HFFc6 (cell line): ENCODE measurements around the gene FAM81B. TPM values are rescaled to one million over a fixed set of nuclear protein-coding genes. Genes with fewer than 3 reads are reported as not detected.
"Not testable (repeated sequence)": the region's sequence is repeated elsewhere in the genome, so short reads cannot be mapped to it uniquely, and the experiment has no call there.

Source experiments
- DNase-seq: peaks from one replicate; pipeline ENCODE4 v3.0.0-alpha.2; 2018
- H3K27ac Mint-ChIP-seq: 2 replicates; pipeline ENCODE4 v1.8.0; 2020; ENCODE audit warnings: mild to moderate bottlenecking, mixed read lengths
- H3K27me3 Mint-ChIP-seq: 2 replicates; pipeline ENCODE4 v1.8.0; 2021; ENCODE audit warnings: mild to moderate bottlenecking, moderate library complexity, mixed read lengths; ENCODE audit not compliant: insufficient read depth
- H3K36me3 Mint-ChIP-seq: 2 replicates; pipeline ENCODE4 v1.8.0; 2021; ENCODE audit warnings: low read depth, mixed read lengths
- H3K4me1 Mint-ChIP-seq: 2 replicates; pipeline ENCODE4 v1.8.0; 2020; ENCODE audit warnings: low read depth, mixed read lengths
- H3K4me3 Mint-ChIP-seq: 2 replicates; pipeline ENCODE4 v1.8.0; 2020; ENCODE audit warnings: mild to moderate bottlenecking, moderate library complexity, mixed read lengths
- H3K9me3 Mint-ChIP-seq: 2 replicates; pipeline ENCODE4 v1.8.0; 2020; ENCODE audit warnings: mild to moderate bottlenecking, mixed read lengths
- long read RNA-seq: library from polyadenylated mRNA; unstranded; transcript quantifications from one replicate; pipeline ENCODE4 v2.0.0, GENCODE V29; 2019
- total RNA-seq, 6 experiments: library from RNA; stranded (reverse); fragmentation: NEBNext Ultra II Directional; extraction: Animal tissue kit (Norgen Biotek cat#: 25700); gene quantifications; 2 replicates in 1 of 6; 3 replicates in 5 of 6; pipeline ENCODE4 v1.2.3, GENCODE V29; 2021
- TF ChIP-seq, protein P1 (sequence below): fragments of 200-600 bp; sonication (generic); IDR thresholded peaks from 2 replicates; pipeline ENCODE4 v1.5.0; 2021; ENCODE audit warnings: antibody characterized with exemption, mild to moderate bottlenecking

FAM81B gene
- not detected for total RNA-seq
- long read RNA-seq = 0 reads

DNA sequence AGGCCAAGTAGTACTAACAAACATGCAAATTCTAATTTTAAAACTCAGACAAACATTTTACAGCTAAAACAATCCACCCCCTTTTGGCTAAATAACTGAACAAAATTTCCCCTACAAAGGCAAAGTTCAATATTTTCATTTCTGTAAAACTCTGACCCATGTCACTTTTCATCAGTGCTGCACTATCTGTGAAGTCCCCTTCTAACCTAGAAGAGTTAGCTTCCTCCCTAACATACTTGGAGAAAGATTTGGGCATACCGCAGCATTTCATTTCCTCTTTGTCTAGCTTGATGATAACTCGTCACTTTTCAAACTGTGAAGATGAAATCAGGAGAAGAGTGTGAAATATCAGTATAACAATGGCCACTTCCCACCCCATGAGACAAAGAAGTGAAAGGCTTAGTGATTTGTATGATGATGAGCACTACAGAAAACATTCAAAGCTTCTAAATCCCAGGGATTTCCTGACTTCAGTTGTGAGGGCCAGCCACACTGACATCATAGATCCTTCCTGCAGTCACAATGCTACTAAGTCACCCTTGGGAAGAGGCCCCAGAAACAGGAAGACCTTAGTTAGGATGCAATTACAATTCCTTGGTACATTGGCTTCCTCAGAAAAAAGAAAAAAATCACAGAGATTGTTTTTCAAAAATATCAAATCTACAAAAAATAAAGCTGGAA, at the start of gene FAM81B:
TSS of gene FAM81B (plus strand) at position 555 of the 681 bp plus-strand sequence. CDS start at position 579, 24 bp downstream.
- Mint-ChIP-seq H3K27me3 (peaks cover 4% of the 10 kb centered on the region), H3K4me3 (no peak within 1 kb of the TSS), H3K36me3 (no peaks in the 10 kb centered on the region), H3K9me3 (no peaks in the 10 kb centered on the region), H3K27ac (no peak within 1 kb of the TSS), H3K4me1 (no peaks in the 10 kb centered on the region)
- TF ChIP-seq, protein P1, sequence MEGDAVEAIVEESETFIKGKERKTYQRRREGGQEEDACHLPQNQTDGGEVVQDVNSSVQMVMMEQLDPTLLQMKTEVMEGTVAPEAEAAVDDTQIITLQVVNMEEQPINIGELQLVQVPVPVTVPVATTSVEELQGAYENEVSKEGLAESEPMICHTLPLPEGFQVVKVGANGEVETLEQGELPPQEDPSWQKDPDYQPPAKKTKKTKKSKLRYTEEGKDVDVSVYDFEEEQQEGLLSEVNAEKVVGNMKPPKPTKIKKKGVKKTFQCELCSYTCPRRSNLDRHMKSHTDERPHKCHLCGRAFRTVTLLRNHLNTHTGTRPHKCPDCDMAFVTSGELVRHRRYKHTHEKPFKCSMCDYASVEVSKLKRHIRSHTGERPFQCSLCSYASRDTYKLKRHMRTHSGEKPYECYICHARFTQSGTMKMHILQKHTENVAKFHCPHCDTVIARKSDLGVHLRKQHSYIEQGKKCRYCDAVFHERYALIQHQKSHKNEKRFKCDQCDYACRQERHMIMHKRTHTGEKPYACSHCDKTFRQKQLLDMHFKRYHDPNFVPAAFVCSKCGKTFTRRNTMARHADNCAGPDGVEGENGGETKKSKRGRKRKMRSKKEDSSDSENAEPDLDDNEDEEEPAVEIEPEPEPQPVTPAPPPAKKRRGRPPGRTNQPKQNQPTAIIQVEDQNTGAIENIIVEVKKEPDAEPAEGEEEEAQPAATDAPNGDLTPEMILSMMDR = no peak
- peak; percentile 10 for DNase-seq

GRCh38 chr5:95341444-95341843, 49.7 kb upstream of the FAM81B start:
- not testable (repeated sequence) for H3K27me3 Mint-ChIP-seq, H3K4me3 Mint-ChIP-seq, H3K27ac Mint-ChIP-seq, H3K9me3 Mint-ChIP-seq, H3K36me3 Mint-ChIP-seq, DNase-seq, H3K4me1 Mint-ChIP-seq

DNA sequence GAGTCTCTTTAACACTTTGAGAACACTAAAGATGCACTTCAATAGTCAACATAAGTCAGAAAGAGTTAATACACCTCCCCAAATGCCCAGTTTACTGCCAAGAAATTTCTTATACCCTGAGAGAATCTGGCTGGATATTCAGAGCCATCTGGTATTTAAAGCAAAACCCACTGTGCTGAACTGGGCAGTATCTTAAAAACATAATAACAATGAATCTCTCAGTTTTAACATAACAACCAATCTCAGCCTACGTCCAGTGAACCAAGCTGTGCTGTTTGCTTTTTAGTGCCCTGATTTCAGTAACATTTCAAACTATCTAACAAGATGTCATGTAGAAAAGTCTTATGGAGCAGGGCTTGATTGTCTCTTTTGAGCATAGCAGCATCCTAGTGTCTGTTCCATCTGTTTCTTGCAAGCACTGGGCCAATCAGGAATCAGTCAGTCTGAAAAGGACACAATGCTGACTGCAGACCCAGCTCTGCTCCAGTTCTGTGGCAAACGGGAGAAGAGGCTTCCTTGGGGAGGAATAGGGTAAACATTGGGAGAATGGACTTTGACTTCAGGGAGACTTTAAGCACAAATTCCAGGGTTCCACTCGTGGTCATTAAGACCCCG, 43.6 kb upstream of the FAM81B start:
- no peaks in the 10 kb centered on the region for H3K4me1 Mint-ChIP-seq
- H3K9me3 Mint-ChIP-seq = peaks cover 5% of the 10 kb centered on the region; the same call in 1 of the 2 replicates
- no peak for DNase-seq
- peaks cover 3% of the 10 kb centered on the region for H3K27me3 Mint-ChIP-seq
- TF ChIP-seq, protein P1 = no peak
- H3K27ac Mint-ChIP-seq = no peak overlapping the region
- H3K4me3 Mint-ChIP-seq = no peak overlapping the region
- H3K36me3 Mint-ChIP-seq = no peaks in the 10 kb centered on the region

DNA sequence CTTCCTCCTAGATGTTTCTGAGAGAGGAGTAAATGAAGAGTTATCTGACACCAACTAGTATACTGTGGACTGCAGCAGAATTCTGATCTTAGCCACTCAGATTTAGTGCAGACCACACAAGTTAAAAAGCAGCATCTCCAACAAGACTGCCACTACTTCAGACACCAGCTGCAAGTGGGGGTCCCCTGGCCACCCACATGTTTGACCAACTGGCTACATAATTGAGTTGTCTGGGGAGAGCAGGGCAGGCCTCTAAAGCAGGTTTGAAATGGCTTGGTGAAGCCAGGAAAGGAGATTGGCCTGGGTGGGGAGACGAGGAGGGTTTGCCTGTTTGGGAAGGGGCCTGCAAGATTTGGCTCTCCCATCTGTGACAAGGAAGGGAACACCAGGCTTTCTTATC, 40.5 kb upstream of the FAM81B start:
- TF ChIP-seq, protein P1 = no peak
- Mint-ChIP-seq H3K4me1 (no peaks in the 10 kb centered on the region), H3K4me3 (no peak overlapping the region), H3K9me3 (no peaks in the 10 kb centered on the region; the same call in 1 of the 2 replicates), H3K27ac (no peak overlapping the region), H3K36me3 (no peaks in the 10 kb centered on the region), H3K27me3 (peaks cover 3% of the 10 kb centered on the region)
- no peak for DNase-seq

DNA sequence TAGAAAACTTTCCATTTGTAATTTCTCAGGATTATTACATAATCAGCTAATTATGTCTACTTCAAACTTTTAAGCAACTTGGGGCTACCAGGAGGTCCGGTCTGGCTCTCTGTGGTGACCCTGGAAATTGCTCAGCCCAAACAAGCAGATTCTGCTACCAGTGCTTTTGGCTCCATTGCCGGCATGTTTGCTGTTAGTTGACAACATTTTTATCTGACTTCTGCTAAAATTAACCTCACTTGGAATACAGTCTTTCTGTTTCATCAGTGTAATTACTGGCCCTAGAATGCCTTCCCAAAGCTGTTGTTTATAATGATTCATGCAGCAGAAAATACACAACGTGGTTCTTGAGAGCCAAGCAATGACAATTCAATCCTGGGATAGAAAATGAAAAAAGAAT, 38.5 kb upstream of the FAM81B start:
- peaks cover 2% of the 10 kb centered on the region for H3K27me3 Mint-ChIP-seq
- DNase-seq = no peak

DNA sequence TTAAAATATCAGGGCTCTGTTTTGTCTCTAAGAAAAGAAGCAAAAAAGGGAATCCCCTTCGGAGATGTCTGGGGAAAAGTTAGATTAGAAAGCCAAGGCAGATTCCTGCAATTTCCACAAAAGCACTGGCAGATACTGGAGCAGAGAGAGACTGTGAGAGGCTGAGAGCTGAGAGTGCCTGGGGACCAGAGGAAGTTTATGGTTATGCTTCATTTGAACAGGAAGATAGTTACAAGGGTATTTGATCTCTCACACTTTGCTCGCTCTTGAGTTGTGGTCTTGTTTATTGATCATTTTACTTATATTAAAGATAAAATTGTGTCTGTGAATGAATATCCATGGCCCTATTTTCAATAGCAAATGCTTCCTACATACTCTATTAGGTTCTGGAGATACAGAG, 32.8 kb upstream of the FAM81B start:
- DNase-seq = no peak
- Mint-ChIP-seq H3K4me3 (no peak overlapping the region), H3K9me3 (no peaks in the 10 kb centered on the region), H3K36me3 (no peaks in the 10 kb centered on the region), H3K27ac (no peak overlapping the region), H3K4me1 (no peaks in the 10 kb centered on the region), H3K27me3 (no peaks in the 10 kb centered on the region; the same call in 1 of the 2 replicates)
- TF ChIP-seq, protein P1 = no peak

More for the DNA sequence above, 38.5 kb upstream of the FAM81B start:
- Mint-ChIP-seq H3K36me3 (no peaks in the 10 kb centered on the region), H3K4me1 (no peaks in the 10 kb centered on the region), H3K9me3 (no peaks in the 10 kb centered on the region; the same call in 1 of the 2 replicates), H3K27ac (no peak overlapping the region), H3K4me3 (no peak overlapping the region)
- TF ChIP-seq, protein P1 = no peak
